ENCODE data around the gene ZNF775.

ZNF775 gene

GRCh38 chr7:150351587-150352194, 27.4 kb upstream of the ZNF775 start:
- no peak for DNase-seq

- no peak for DNase-seq
Observed at GRCh38 chr7:150355666-150356059, 23.5 kb upstream of the ZNF775 start.

GRCh38 chr7:150356265-150356897, 22.7 kb upstream of the ZNF775 start:
- DNase-seq = no peak

DNA sequence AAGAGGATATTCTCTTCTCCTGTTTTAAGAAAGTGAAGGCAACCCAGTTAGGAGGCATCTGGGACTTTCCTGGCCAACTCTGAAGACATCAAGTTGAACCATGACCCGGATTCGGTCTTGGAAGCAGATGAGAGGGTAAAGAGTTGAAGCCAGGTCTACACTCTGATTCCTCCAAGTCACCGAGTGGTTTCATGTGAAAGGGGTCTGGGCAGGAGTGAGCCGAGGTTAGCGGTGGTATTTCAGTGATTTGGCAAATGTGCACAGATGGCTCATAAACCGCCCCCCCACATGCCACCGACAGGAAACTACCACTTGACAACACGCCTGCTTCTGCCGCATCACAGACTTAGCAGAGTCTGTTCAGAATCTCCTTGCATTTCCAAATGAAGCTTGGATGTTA, 21.9 kb upstream of the ZNF775 start:
- peak; percentile 68 for DNase-seq

DNA sequence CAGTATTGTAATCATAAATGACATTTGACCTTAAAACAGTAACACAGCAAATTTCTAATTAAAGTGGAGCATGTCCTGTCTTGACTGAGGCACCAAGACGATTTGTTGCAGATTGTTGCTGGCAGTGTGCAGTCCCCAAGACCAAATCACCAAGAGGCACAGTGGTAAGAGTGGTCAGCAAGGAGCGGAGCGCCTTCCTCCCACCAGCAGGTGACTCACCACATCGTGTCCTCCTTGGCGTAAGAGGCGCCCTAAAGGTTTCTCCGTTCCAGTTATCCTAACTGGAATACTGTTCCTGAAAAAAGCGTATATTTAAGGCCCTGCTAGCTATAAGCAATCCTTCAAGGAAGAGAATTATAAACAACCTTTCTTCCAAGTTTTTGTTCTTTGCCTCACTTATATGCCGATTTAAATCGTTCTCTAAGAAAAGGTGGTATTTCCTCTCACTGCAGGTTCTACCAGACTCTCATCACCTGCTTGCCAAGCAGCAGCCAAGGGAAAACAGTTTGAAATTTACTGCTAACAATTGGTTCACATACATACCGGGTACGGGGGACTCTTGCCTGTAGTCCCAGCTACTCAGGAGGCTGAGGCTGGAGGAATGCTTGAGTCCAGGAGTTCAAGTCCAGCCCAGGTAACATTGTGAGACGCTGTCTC, 21.2 kb upstream of the ZNF775 start:
- DNase-seq = no peak

- DNase-seq = no peak
Observed at GRCh38 chr7:150358433-150358832, 20.7 kb upstream of the ZNF775 start.

DNA sequence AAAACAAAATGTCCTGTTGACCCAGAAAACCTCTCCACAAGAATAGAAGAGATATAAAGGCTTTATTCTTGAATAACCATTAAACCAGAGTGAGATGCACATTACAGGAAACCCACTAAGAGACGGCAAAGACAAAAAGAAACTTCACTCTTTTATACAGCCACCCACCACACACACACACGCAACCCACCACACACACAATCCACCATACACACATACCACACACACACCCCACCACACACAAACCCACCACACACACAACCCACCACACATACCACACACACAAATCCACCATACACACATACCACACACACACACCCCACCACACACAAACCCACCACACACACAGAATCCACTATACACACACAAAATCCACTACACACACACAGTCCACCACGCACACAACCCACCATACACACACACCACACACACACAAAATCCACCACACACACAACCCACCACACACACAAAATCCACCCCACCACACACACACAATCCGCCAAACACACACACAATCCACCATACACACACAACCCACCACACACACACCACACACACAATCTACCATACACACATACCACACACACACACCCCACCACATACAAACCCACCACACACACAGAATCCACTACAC, 20.0 kb upstream of the ZNF775 start:
- no peak for DNase-seq

- no peak for DNase-seq
Observed at GRCh38 chr7:150359622-150360362, 19.3 kb upstream of the ZNF775 start.

GRCh38 chr7:150360363-150361058, 18.6 kb upstream of the ZNF775 start:
- no peak for DNase-seq

GRCh38 chr7:150361402-150361801, 17.7 kb upstream of the ZNF775 start:
- DNase-seq = no peak

- no peak for DNase-seq
Observed at GRCh38 chr7:150361807-150362621, 17.1 kb upstream of the ZNF775 start.

DNA sequence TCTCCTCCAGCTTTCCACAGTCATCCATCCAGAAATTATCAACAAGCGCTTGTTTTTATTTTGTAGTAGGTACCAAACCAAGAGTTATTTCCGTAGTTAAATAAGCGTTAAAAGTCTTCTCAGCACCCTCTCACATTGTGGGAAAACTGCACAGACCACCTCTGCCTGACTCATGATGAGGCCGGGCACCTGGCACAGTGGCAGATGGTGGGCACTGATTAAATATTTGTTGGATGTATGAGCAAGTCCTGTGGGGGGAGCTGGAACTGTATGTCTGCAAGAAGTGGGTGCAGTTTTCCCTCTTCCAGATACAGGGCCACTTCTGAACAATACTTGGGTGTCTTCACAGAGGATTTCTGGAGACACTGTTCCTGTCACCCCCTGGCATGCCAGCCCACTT, 15.8 kb upstream of the ZNF775 start:
- no peak for DNase-seq

DNA sequence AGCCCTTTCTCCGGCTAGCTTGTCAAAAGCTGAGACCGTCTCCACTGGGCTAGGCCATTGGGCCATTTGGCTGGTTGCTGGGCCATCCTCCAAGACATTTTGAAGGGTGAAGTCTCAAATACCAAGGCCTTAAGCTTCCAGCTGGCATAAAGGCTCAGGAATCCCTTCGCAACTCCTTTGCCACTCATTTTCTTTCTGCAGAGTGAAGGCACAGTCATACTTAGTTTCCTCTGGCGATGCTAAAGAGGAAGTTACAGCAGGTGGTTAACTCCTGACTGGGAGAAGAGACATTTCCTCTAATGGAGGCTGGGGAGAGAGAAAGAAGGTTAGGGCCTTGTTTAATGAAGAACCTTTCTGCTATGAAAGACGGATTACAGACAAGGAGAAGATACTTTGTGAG, 15.3 kb upstream of the ZNF775 start:
- no peak for DNase-seq

- DNase-seq = no peak
Observed at GRCh38 chr7:150365194-150365593, 13.9 kb upstream of the ZNF775 start.

- DNase-seq = no peak
Observed at GRCh38 chr7:150365673-150366398, 13.3 kb upstream of the ZNF775 start.

- DNase-seq = no peak
Observed at GRCh38 chr7:150367677-150368095, 11.4 kb upstream of the ZNF775 start.

DNA sequence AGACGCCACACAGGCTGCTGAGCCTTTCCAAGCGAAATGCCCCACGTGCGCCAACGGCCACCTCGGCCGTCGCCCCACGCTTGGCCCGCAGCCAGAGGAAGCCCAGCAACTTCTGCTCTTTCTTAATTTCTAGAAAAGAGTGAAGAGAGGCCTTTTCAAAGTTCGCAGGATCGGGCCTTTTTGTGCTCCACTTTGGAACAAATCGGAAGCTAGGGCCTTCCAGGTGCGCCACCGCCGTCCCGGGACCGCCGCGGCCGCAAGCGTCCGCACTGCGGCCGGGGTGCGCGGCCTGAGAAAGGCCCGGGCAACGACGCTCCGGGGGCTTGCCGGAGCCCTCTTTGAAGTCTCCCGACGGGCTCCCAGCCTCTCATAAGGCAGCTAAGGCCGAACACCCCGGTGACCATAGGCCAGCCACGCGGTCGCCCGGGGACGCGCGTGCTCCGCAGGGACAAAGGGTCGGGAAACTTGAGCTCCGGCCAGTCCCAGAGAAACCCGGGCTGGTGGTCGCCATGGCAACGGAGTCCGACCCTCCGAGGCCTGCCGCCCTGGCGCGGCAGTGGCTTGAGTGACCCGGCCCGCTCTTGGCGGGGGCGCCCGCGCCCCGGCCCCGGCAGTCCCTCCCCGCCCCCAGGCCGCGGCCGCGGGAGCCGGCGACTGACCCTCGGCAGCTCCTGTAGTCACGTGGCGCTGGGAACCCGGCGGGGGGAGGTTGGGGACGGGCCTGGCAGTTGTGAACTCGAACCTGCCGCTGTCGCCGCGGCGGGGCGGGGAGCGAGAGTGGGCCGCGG, 10.8 kb upstream of the ZNF775 start, which contains the start of gene REPIN1:
Gene REPIN1 (plus strand): TSS at position 727 of the 788 bp plus-strand sequence. CDS start 890 bp downstream, outside the sequence.
- DNase-seq = peak; percentile 79

DNA sequence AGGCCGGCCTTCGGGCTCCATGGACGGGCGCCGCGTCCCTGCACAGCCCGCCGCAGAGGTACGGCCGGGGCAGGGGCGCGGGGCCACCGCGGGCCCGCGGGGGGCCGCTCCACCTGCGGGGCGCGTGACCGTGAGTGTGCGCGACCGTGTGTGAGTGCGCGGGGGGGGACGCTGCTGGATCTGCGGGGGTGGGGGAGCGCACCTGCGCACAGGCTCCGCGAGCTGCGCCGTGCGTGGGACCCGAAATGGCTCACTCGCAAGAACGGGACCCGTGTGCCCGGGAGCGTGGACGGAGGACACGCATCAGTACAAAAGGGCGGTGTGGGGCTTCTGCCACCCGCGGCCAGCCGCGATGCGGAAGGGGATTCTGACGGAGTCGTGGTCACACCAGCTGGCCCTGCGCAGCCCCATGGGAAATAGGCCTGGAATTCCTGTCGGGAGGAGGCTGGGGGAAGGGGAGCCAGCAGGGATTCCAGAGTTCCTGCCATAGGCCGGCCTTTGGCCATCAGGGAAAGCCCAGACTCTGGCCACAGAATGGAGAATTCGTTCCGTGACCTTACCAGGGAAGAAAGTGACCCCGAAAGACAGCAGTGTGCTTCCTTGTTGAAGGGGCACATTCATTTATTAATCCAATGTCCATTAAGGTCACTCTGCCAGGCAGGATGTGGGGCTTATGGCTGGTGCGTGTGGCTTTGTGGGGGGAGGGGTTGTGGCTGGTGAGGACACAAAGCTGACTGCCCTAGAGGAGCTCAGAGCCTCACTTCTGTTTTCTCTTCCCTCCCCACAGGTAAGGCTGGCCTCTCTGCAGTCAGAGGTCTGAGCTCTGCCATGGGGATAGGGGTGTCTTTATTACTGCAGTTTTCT, 10.0 kb upstream of the ZNF775 start:
- DNase-seq = peak; percentile 62

Measured in activated CD4-positive, alpha-beta T cell treated with anti-CD3 and anti-CD28 coated beads, Interleukin-2, amount 50 U/mL, for 1 hour (primary cell).